Gastrocnemius medialis (tissue), 4 donors: ENCODE measurements around the gene LCA5.

Source experiments
- CTCF ChIP-seq, 5 experiments: fragments of 450-650 bp in 3 of 5; fragments of 200-600 bp in 2 of 5; sonication (generic) in 2 of 5; IDR thresholded peaks in 4 of 5; conservative IDR thresholded peaks in 1 of 5; 1 replicate in 4 of 5; 2 replicates in 1 of 5; pipeline ENCODE4 v1.5.1; 2016 to 2019; ENCODE audit warnings: antibody characterized with exemption in 5 of 5, mild to moderate bottlenecking in 3 of 5, moderate library complexity in 3 of 5
- POLR2A ChIP-seq, 2 donors: fragments of 450-650 bp; IDR thresholded peaks; one replicate each; pipeline ENCODE4 v1.6.1; 2017; ENCODE audit warnings: antibody characterized with exemption in 2 of 2, mild to moderate bottlenecking in 2 of 2, moderate library complexity in 2 of 2

GRCh38 chr6:79504372-79504771 is 32.9 kb downstream of the LCA5 start:
- no peak for TF ChIP-seq CTCF (IDR thresholded peaks at IDR 0.05 in 4 of 5, conservative IDR thresholded peaks at IDR 0.05 in 1 of 5)
- TF ChIP-seq POLR2A (IDR thresholded peaks at IDR 0.05): no peak
